GM21515 (cell line): Measurements from ENCODE around the gene IGFALS.
A peak's percentile ranks its signal among the peaks of the same experiment; 100 is the strongest.

Experiments
- ATAC-seq: cut with Tn5 transposase; IDR thresholded peaks from one replicate; pipeline ENCODE4 v1.9.1; 2021; ENCODE audit not compliant: unreplicated experiment

Gene IGFALS

GRCh38 chr16:1777375-1778199, 15.9 kb downstream of the IGFALS start:
- no peak for ATAC-seq

- no peak for ATAC-seq
Measured at GRCh38 chr16:1776991-1777374, 16.5 kb downstream of the IGFALS start.

- ATAC-seq: no peak
Measured at GRCh38 chr16:1776672-1776955, 16.9 kb downstream of the IGFALS start.

- ATAC-seq: no peak
Measured at GRCh38 chr16:1775846-1776671, 17.4 kb downstream of the IGFALS start.

- no peak for ATAC-seq
Measured at GRCh38 chr16:1775006-1775845, 18.3 kb downstream of the IGFALS start.

GRCh38 chr16:1774448-1774780, 19.1 kb downstream of the IGFALS start:
- no peak for ATAC-seq

- peak; percentile 4 for ATAC-seq
Measured at GRCh38 chr16:1773703-1774447, 19.6 kb downstream of the IGFALS start.

- ATAC-seq: peak; percentile 44
Measured at GRCh38 chr16:1772908-1773702, 20.4 kb downstream of the IGFALS start, which contains the start of gene MRPS34. Gene MRPS34 (minus strand): TSS chr16:1773134. CDS start chr16:1773119, 15 bp downstream.

GRCh38 chr16:1772362-1772907, 21.1 kb downstream of the IGFALS start, which contains the start of gene EME2:
Gene EME2 (plus strand): TSS chr16:1772810. CDS start chr16:1773228, 418 bp downstream.
- ATAC-seq: peak; percentile 9

GRCh38 chr16:1771864-1772361, 21.6 kb downstream of the IGFALS start:
- no peak for ATAC-seq

- no peak for ATAC-seq
Measured at GRCh38 chr16:1771188-1771863, 22.2 kb downstream of the IGFALS start, which contains the start of gene NME3. Gene NME3 (minus strand): TSS chr16:1771543. CDS start chr16:1771534, 9 bp downstream.

- no peak for ATAC-seq
Measured at GRCh38 chr16:1770328-1771187, 22.9 kb downstream of the IGFALS start.

GRCh38 chr16:1769402-1770300, 23.9 kb downstream of the IGFALS start:
- ATAC-seq: no peak

GRCh38 chr16:1768767-1769401, 24.6 kb downstream of the IGFALS start:
- ATAC-seq: no peak

- ATAC-seq: no peak
Measured at GRCh38 chr16:1768061-1768766, 25.3 kb downstream of the IGFALS start.
